ENCODE data around the gene GPRC6A.

Gene GPRC6A

GRCh38 chr6:116745176-116745575 lies 83.7 kb downstream of the GPRC6A start:
- DNase-seq (ENCODE audit: low spot score), result no peak

More at GRCh38 chr6:116745176-116745575, 83.7 kb downstream of the GPRC6A start:
- no peak for TF ChIP-seq CTCF (IDR thresholded peaks at IDR 0.05)
- Histone ChIP-seq H3K27ac (no peak overlapping the region), H3K4me3 (no peak overlapping the region)

Measured in coronary artery (tissue), 2 donors.